GM19463 (cell line): ENCODE data around the gene CHTOP.

Source experiments
- ATAC-seq: cut with Tn5 transposase; IDR thresholded peaks from one replicate; pipeline ENCODE4 v1.9.1; 2021; ENCODE audit warnings: mild to moderate bottlenecking, moderate library complexity; ENCODE audit not compliant: unreplicated experiment

The CHTOP gene

DNA sequence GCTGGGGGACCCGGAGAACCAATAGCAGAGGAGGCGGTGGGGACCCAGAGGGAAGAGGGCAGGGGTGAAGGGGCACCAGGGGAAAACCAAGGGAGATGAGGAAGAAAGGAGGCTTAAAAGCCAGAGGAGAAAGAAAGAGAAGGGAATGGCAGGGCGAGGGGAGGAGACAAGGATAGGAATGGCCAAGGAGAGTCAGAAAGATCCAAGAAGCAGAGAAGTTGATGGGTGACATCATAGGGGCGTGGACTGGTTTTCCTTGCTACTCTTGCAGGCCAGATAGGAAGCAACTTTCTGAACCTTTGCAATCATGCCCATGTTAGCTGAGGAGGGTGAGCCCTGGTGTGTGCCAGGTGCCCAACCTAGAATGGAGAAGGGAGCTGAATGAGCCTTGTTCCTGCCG, 50.0 kb downstream of the CHTOP start:
- ATAC-seq: no peak

DNA sequence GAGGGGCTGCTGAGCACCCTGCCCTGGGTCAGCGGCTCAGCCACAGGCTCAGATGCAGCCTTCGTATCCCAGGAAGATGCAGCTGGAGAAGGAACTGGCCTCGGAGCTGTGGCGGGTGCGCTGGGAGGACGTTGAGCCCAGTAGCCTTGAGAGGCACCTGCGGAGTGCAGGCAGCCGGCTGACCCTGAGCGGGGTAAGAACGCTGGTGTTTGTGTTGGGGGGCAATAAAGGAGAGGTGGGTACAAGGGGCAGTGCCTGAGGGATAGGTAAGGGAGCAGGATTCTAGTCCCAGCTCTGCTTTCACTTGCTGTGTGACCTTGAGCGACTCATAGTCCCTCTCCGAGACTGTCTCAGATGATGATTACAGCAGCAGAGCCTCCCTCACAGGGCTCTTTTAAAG, 51.0 kb downstream of the CHTOP start:
- ATAC-seq: no peak

DNA sequence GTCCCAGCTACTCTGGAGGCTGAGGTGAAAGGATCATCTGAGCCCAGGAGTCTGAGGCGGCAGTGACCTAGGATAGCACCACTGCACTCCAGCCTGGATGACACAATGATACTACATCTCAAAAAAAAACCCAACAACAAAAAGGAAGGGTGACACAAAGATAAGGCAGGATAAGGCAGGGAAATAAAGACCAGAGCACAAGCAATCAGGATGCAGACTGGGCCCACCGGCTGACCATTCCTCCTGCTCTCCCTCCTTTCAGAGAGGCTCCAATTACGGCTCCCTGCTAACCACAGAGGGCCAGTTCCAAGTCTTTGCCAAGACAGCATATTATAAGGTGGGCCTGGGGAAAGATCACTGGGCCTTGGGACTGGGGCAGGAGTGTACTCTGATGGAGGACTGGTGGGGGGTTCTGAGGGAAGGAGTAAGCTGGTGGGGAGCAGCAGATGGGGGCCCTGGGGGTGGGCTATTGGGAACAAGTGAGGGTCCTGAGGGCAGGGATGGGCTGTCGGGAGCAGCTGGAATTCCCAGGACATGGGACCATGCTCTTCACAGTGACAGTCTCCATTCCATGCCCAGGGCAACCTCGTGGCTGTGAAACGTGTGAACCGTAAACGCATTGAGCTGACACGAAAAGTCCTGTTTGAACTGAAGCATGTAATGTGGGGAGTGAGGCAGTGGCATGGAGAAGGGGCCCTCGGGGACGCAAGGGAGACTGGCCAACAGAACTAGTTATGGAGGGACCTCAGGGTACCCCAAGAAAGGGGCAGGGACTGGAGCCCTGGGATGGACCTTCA, 51.9 kb downstream of the CHTOP start:
- ATAC-seq: no peak

DNA sequence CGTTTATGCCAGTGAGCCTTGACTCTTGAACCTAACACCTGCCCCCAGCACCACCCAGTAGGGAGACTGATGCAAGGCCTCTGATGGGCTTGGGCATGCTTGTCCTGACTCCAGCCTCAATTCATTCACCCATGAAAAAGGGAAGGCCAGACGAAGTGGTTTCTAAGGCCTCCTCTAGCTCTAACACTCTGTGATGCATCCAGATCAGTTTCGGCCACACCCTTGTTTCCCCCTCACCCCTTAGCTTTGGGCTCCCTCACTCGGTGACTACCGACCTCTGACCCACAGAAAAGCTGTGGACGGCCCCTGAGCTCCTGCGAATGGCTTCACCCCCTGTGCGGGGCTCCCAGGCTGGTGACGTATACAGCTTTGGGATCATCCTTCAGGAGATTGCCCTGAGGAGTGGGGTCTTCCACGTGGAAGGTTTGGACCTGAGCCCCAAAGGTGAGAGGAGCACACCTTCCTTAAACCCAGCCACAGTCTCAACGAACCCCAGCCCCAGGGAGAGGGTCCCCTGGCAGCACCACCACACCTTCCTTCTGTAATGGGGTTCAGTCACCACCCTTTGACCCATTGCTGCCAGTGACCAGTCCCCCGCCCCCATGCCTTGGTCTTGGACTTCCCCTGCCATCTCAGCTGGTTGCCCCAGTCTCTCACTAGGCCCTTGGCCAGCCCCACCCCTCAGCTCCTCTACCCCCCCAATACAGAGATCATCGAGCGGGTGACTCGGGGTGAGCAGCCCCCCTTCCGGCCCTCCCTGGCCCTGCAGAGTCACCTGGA, 53.7 kb downstream of the CHTOP start:
- no peak for ATAC-seq

DNA sequence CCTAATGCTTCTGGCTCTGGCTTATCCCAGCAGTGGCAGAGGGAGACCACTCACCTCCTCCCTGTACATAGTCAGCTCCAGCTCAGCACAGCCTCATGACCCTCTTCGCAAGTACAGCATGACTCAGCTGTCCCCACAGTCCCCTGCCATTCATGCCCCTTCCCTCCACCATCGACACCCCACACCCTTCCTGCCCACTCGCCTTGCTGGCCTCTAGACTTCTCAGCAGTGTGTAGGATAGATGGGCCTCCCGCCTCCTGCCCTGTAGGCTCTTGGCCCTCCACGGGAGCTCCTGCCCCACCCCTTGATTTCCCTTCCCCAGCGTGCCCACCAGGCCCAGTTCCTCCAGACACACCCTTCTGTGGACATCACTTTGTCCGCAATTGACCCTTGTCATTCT, 54.4 kb downstream of the CHTOP start:
- ATAC-seq: no peak

DNA sequence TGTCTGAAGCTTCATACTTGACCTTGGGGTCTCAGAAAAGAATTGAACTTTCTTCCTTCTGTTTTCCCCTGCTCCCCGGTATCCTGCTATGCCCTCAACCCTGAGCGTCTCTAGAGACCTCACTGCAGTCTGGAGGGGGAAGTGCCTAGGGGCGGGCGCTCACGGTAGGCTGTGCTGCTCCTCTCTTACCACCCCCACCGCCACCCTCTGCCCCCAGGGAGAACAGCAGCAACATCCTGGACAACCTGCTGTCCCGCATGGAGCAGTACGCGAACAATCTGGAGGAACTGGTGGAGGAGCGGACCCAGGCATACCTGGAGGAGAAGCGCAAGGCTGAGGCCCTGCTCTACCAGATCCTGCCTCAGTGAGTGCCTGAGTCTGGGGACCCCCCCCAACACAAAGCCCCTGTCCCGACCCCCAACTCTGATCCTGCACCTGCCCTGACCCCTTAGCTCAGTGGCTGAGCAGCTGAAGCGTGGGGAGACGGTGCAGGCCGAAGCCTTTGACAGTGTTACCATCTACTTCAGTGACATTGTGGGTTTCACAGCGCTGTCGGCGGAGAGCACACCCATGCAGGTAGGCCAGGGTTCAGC, 55.0 kb downstream of the CHTOP start:
- ATAC-seq: no peak

DNA sequence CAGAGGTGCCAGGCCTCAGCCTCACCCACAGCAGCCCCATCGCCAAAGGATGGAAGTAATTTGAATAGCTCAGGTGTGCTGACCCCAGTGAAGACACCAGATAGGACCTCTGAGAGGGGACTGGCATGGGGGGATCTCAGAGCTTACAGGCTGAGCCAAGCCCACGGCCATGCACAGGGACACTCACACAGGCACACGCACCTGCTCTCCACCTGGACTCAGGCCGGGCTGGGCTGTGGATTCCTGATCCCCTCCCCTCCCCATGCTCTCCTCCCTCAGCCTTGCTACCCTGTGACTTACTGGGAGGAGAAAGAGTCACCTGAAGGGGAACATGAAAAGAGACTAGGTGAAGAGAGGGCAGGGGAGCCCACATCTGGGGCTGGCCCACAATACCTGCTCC, 59.6 kb downstream of the CHTOP start:
- no peak for ATAC-seq
